Jurkat, Clone E6-1 (cell line): ENCODE data around the gene SLC38A6.

Experiments used
- DNase-seq: peaks from one replicate; pipeline ENCODE4 v3.0.0-alpha.2; 2011; ENCODE audit warnings: low read depth, low spot score
- H3K4me3 ChIP-seq: 2 replicates; pipeline ENCODE4 v1.5.1; 2011; ENCODE audit warnings: mild to moderate bottlenecking, low read length, control low read depth, moderate library complexity

The SLC38A6 gene

GRCh38 chr14:60974090-60974651 is 6.9 kb upstream of the SLC38A6 start:
- H3K4me3 ChIP-seq, result no peak overlapping the region
- DNase-seq, result no peak

GRCh38 chr14:60975551-60975950 is 5.5 kb upstream of the SLC38A6 start:
- DNase-seq, result no peak

GRCh38 chr14:60977847-60978246 is 3.2 kb upstream of the SLC38A6 start:
- DNase-seq, result no peak
- no peak overlapping the region for H3K4me3 ChIP-seq

More at GRCh38 chr14:60975551-60975950, 5.5 kb upstream of the SLC38A6 start:
- no peak overlapping the region for H3K4me3 ChIP-seq

- DNase-seq, result no peak
- H3K4me3 ChIP-seq, result peak overlapping the region; percentile 88
Observed at GRCh38 chr14:60981633-60982455, 799 bp downstream of the SLC38A6 start.

- no peak for DNase-seq
- no peak overlapping the region for H3K4me3 ChIP-seq
Observed at GRCh38 chr14:60984196-60984595, 3.2 kb downstream of the SLC38A6 start.

- H3K4me3 ChIP-seq, result no peak overlapping the region
- DNase-seq, result no peak
Observed at GRCh38 chr14:60986500-60986899, 5.5 kb downstream of the SLC38A6 start.

- no peak overlapping the region for H3K4me3 ChIP-seq
- DNase-seq, result no peak
Observed at GRCh38 chr14:60989599-60989998, 8.6 kb downstream of the SLC38A6 start.

GRCh38 chr14:60998617-60999016 is 17.6 kb downstream of the SLC38A6 start:
- H3K4me3 ChIP-seq, result no peak overlapping the region
- DNase-seq, result no peak

GRCh38 chr14:60999536-60999935 is 18.5 kb downstream of the SLC38A6 start:
- no peak for DNase-seq
- no peak overlapping the region for H3K4me3 ChIP-seq

GRCh38 chr14:61003571-61003970 is 22.5 kb downstream of the SLC38A6 start:
- DNase-seq, result no peak
- no peak overlapping the region for H3K4me3 ChIP-seq

- peak; percentile 3 for DNase-seq
- no peak overlapping the region for H3K4me3 ChIP-seq
Observed at GRCh38 chr14:61019537-61019936, 38.5 kb downstream of the SLC38A6 start.

GRCh38 chr14:61025251-61026223 is 44.5 kb downstream of the SLC38A6 start:
- H3K4me3 ChIP-seq, result no peak overlapping the region
- peak; percentile 66 for DNase-seq

GRCh38 chr14:61026526-61026925 is 45.5 kb downstream of the SLC38A6 start:
- DNase-seq, result no peak
- no peak overlapping the region for H3K4me3 ChIP-seq

- DNase-seq, result no peak
- H3K4me3 ChIP-seq, result no peak overlapping the region
Observed at GRCh38 chr14:61031026-61031425, 50.0 kb downstream of the SLC38A6 start.

GRCh38 chr14:61033054-61033453 is 52.0 kb downstream of the SLC38A6 start:
- no peak for DNase-seq
- H3K4me3 ChIP-seq, result no peak overlapping the region

GRCh38 chr14:61033855-61034254 is 52.8 kb downstream of the SLC38A6 start:
- no peak for DNase-seq
- H3K4me3 ChIP-seq, result no peak overlapping the region

- peak; percentile 19 for DNase-seq
- H3K4me3 ChIP-seq, result no peak overlapping the region
Observed at GRCh38 chr14:61034416-61035120, 53.5 kb downstream of the SLC38A6 start.

- DNase-seq, result no peak
- no peak overlapping the region for H3K4me3 ChIP-seq
Observed at GRCh38 chr14:61037215-61037614, 56.2 kb downstream of the SLC38A6 start.

- DNase-seq, result no peak
- H3K4me3 ChIP-seq, result no peak overlapping the region
Observed at GRCh38 chr14:61041704-61042103, 60.7 kb downstream of the SLC38A6 start.
